ENCODE data around the gene ITGBL1. TPM values are rescaled to one million over a fixed set of nuclear protein-coding genes. Genes with fewer than 3 reads are reported as not detected.

ITGBL1 gene
- total and polyA plus RNA-seq, 8 donors: 0.24 to 50.0 (median 0.38) TPM

- ATAC-seq: peak; percentile 48
- no peak overlapping the region for H3K27ac ChIP-seq
- intact Hi-C loops (cut with DNase I): no loop called here
Measured at GRCh38 chr13:101621099-101621498, 168.6 kb downstream of the ITGBL1 start.

GRCh38 chr13:101623470-101624209 lies 171.2 kb downstream of the ITGBL1 start:
- no peaks in the 10 kb centered on the region for H3K36me3 ChIP-seq
- DNase-seq: no peak
- TF ChIP-seq CTCF (IDR thresholded peaks at IDR 0.05): no peak
- H3K27ac ChIP-seq: peak overlapping the region; percentile 45 to 61
- H3K4me1 ChIP-seq: peaks cover 7 to 10% of the 10 kb centered on the region in 2 donors
- no peaks in the 10 kb centered on the region for H3K27me3 ChIP-seq
- no peak overlapping the region for H3K4me3 ChIP-seq
- H3K9me3 ChIP-seq: no peaks in the 10 kb centered on the region
- peak; percentile 11 for ATAC-seq
- intact Hi-C loops (cut with DNase I): no loop called here

More at GRCh38 chr13:101621099-101621498, 168.6 kb downstream of the ITGBL1 start:
- no peak for DNase-seq
- no peaks in the 10 kb centered on the region for H3K27me3 ChIP-seq
- no peaks in the 10 kb centered on the region for H3K9me3 ChIP-seq
- TF ChIP-seq CTCF (IDR thresholded peaks at IDR 0.05): no peak
- H3K4me3 ChIP-seq: no peak overlapping the region
- no peaks in the 10 kb centered on the region for H3K36me3 ChIP-seq
- H3K4me1 ChIP-seq: peaks cover 7 to 10% of the 10 kb centered on the region in 2 donors

GRCh38 chr13:101624210-101624922 lies 171.9 kb downstream of the ITGBL1 start:
- no peak overlapping the region for H3K4me3 ChIP-seq
- ATAC-seq (peak; percentile 64), DNase-seq (peak in 1 of 4 donors; percentile 21)
- H3K36me3 ChIP-seq: no peaks in the 10 kb centered on the region
- TF ChIP-seq CTCF (IDR thresholded peaks at IDR 0.05): no peak
- no peaks in the 10 kb centered on the region for H3K27me3 ChIP-seq
- no peaks in the 10 kb centered on the region for H3K9me3 ChIP-seq
- peak overlapping the region; percentile 45 to 61 for H3K27ac ChIP-seq
- peaks cover 7 to 10% of the 10 kb centered on the region in 2 donors for H3K4me1 ChIP-seq
- intact Hi-C loops (cut with DNase I): no loop called here

- no peak overlapping the region for H3K4me3 ChIP-seq
Measured at GRCh38 chr13:101624981-101625380, 172.5 kb downstream of the ITGBL1 start.

More at GRCh38 chr13:101624981-101625380, 172.5 kb downstream of the ITGBL1 start:
- DNase-seq (no peak), ATAC-seq (no peak)
- TF ChIP-seq CTCF (IDR thresholded peaks at IDR 0.05): no peak
- Histone ChIP-seq H3K27ac (peak overlapping the region in 1 of 2 donors; percentile 61), H3K4me1 (peaks cover 7 to 10% of the 10 kb centered on the region in 2 donors), H3K36me3 (no peaks in the 10 kb centered on the region), H3K9me3 (no peaks in the 10 kb centered on the region), H3K27me3 (no peaks in the 10 kb centered on the region)
- intact Hi-C loops (cut with DNase I): no loop called here

All from left lung (tissue), 10 donors.